Measurements from ENCODE around the gene RHBDD3.
A peak's percentile ranks its signal among the peaks of the same experiment; 100 is the strongest.

Gene RHBDD3

GRCh38 chr22:29292379-29292778, 24.6 kb upstream of the RHBDD3 start:
- peaks cover 100% of the 10 kb centered on the region for H4K20me1 ChIP-seq
- H3K4me1 ChIP-seq, result no peaks in the 10 kb centered on the region
- H3K9ac ChIP-seq, result no peak overlapping the region
- H3K4me2 ChIP-seq, result no peak overlapping the region
- H3K36me3 ChIP-seq, result peaks cover 98% of the 10 kb centered on the region
- H3K4me3 ChIP-seq, result no peak overlapping the region
- TF ChIP-seq Cebpa-rat (IDR thresholded peaks at IDR 0.05), result no peak
- no peak overlapping the region for H3K27ac ChIP-seq
- H3K27me3 ChIP-seq, result no peaks in the 10 kb centered on the region
- H3K9me3 ChIP-seq, result no peaks in the 10 kb centered on the region

- no peak overlapping the region for H3K4me2 ChIP-seq
- no peak for TF ChIP-seq Cebpa-rat (IDR thresholded peaks at IDR 0.05)
- H3K27me3 ChIP-seq, result no peaks in the 10 kb centered on the region
- no peaks in the 10 kb centered on the region for H3K4me1 ChIP-seq
- H3K4me3 ChIP-seq, result no peak overlapping the region
- no peak overlapping the region for H3K9ac ChIP-seq
- H3K36me3 ChIP-seq, result peaks cover 98% of the 10 kb centered on the region
- peaks cover 100% of the 10 kb centered on the region for H4K20me1 ChIP-seq
- no peaks in the 10 kb centered on the region for H3K9me3 ChIP-seq
- H3K27ac ChIP-seq, result no peak overlapping the region
Measured at GRCh38 chr22:29291215-29291614, 23.4 kb upstream of the RHBDD3 start.

- no peak overlapping the region for H3K27ac ChIP-seq
- H3K9me3 ChIP-seq, result no peaks in the 10 kb centered on the region
- peaks cover 98% of the 10 kb centered on the region for H3K36me3 ChIP-seq
- no peak overlapping the region for H3K4me2 ChIP-seq
- H3K4me1 ChIP-seq, result no peaks in the 10 kb centered on the region
- no peak overlapping the region for H3K4me3 ChIP-seq
- peaks cover 100% of the 10 kb centered on the region for H4K20me1 ChIP-seq
- no peak overlapping the region for H3K9ac ChIP-seq
- TF ChIP-seq Cebpa-rat (IDR thresholded peaks at IDR 0.05), result no peak
- H3K27me3 ChIP-seq, result no peaks in the 10 kb centered on the region
Measured at GRCh38 chr22:29290061-29290460, 22.3 kb upstream of the RHBDD3 start.

GRCh38 chr22:29288837-29289236, 21.1 kb upstream of the RHBDD3 start:
- Histone ChIP-seq H3K4me3 (no peak overlapping the region), H3K9me3 (no peaks in the 10 kb centered on the region), H3K36me3 (peaks cover 98% of the 10 kb centered on the region), H3K9ac (no peak overlapping the region), H3K27me3 (no peaks in the 10 kb centered on the region), H3K27ac (no peak overlapping the region), H4K20me1 (peaks cover 100% of the 10 kb centered on the region), H3K4me2 (no peak overlapping the region), H3K4me1 (no peaks in the 10 kb centered on the region)
- no peak for TF ChIP-seq Cebpa-rat (IDR thresholded peaks at IDR 0.05)

GRCh38 chr22:29284196-29284595, 16.4 kb upstream of the RHBDD3 start:
- peaks cover 100% of the 10 kb centered on the region for H4K20me1 ChIP-seq
- peaks cover 100% of the 10 kb centered on the region for H3K36me3 ChIP-seq
- H3K4me3 ChIP-seq, result no peak overlapping the region

GRCh38 chr22:29277927-29278326, 10.1 kb upstream of the RHBDD3 start:
- no peak for TF ChIP-seq Cebpa-rat (IDR thresholded peaks at IDR 0.05)
- Histone ChIP-seq H3K4me2 (no peak overlapping the region), H4K20me1 (peaks cover 100% of the 10 kb centered on the region), H3K4me3 (no peak overlapping the region), H3K27ac (no peak overlapping the region), H3K4me1 (peaks cover 13% of the 10 kb centered on the region), H3K36me3 (peaks cover 100% of the 10 kb centered on the region), H3K27me3 (no peaks in the 10 kb centered on the region), H3K9ac (no peak overlapping the region), H3K9me3 (no peaks in the 10 kb centered on the region)

More at GRCh38 chr22:29284196-29284595, 16.4 kb upstream of the RHBDD3 start:
- Histone ChIP-seq H3K27ac (no peak overlapping the region), H3K9me3 (no peaks in the 10 kb centered on the region), H3K27me3 (no peaks in the 10 kb centered on the region), H3K4me2 (no peak overlapping the region), H3K9ac (no peak overlapping the region), H3K4me1 (no peaks in the 10 kb centered on the region)
- no peak for TF ChIP-seq Cebpa-rat (IDR thresholded peaks at IDR 0.05)

- H3K4me2 ChIP-seq, result no peak overlapping the region
- H3K4me1 ChIP-seq, result peaks cover 32% of the 10 kb centered on the region
- no peaks in the 10 kb centered on the region for H3K9me3 ChIP-seq
- H3K27ac ChIP-seq, result no peak overlapping the region
- H3K36me3 ChIP-seq, result peaks cover 100% of the 10 kb centered on the region
- H3K27me3 ChIP-seq, result no peaks in the 10 kb centered on the region
- no peak overlapping the region for H3K4me3 ChIP-seq
- no peak overlapping the region for H3K9ac ChIP-seq
- TF ChIP-seq Cebpa-rat (IDR thresholded peaks at IDR 0.05), result no peak
- peaks cover 100% of the 10 kb centered on the region for H4K20me1 ChIP-seq
Measured at GRCh38 chr22:29275819-29276565, 8.2 kb upstream of the RHBDD3 start.

GRCh38 chr22:29275167-29275566, 7.4 kb upstream of the RHBDD3 start:
- no peak overlapping the region for H3K4me3 ChIP-seq
- H3K4me2 ChIP-seq, result no peak overlapping the region
- no peak for TF ChIP-seq Cebpa-rat (IDR thresholded peaks at IDR 0.05)
- H4K20me1 ChIP-seq, result peaks cover 100% of the 10 kb centered on the region
- no peak overlapping the region for H3K27ac ChIP-seq
- H3K27me3 ChIP-seq, result no peaks in the 10 kb centered on the region
- H3K9ac ChIP-seq, result no peak overlapping the region
- H3K36me3 ChIP-seq, result peaks cover 100% of the 10 kb centered on the region
- H3K9me3 ChIP-seq, result no peaks in the 10 kb centered on the region
- H3K4me1 ChIP-seq, result peaks cover 41% of the 10 kb centered on the region

- H3K36me3 ChIP-seq, result peaks cover 85% of the 10 kb centered on the region
- no peak for TF ChIP-seq Cebpa-rat (IDR thresholded peaks at IDR 0.05)
- H3K4me1 ChIP-seq, result peaks cover 49% of the 10 kb centered on the region
- no peak overlapping the region for H3K4me3 ChIP-seq
- H3K27ac ChIP-seq, result no peak overlapping the region
- H3K9ac ChIP-seq, result no peak overlapping the region
- H4K20me1 ChIP-seq, result peaks cover 93% of the 10 kb centered on the region
- peak overlapping the region; percentile 98; the same call in 1 of the 2 replicates for H3K4me2 ChIP-seq
- no peaks in the 10 kb centered on the region for H3K9me3 ChIP-seq
- no peaks in the 10 kb centered on the region for H3K27me3 ChIP-seq
Measured at GRCh38 chr22:29272624-29273023, 4.8 kb upstream of the RHBDD3 start.

GRCh38 chr22:29270475-29271271, 2.9 kb upstream of the RHBDD3 start:
- peak overlapping the region; percentile 98 for H3K4me2 ChIP-seq
- peaks cover 70% of the 10 kb centered on the region for H3K36me3 ChIP-seq
- no peak for TF ChIP-seq Cebpa-rat (IDR thresholded peaks at IDR 0.05)
- H3K9ac ChIP-seq, result peak overlapping the region; percentile 100
- peak overlapping the region; percentile 100; the same call in 1 of the 2 replicates for H3K27ac ChIP-seq
- H3K27me3 ChIP-seq, result no peaks in the 10 kb centered on the region
- H3K4me1 ChIP-seq, result peaks cover 56% of the 10 kb centered on the region
- H4K20me1 ChIP-seq, result peaks cover 74% of the 10 kb centered on the region
- H3K4me3 ChIP-seq, result peak overlapping the region; percentile 87
- no peaks in the 10 kb centered on the region for H3K9me3 ChIP-seq

Measured in BLaER1 (cell line).